Naive thymus-derived CD4-positive, alpha-beta T cell (primary cell): ENCODE results near the gene ANKRD13D. TPM values are rescaled to one million over a fixed set of nuclear protein-coding genes. Genes with fewer than 3 reads are reported as not detected.

Experiments
- ATAC-seq: fragments of 150-1000 bp; cut with Tn5 transposase; 2 replicates; pipeline ENCODE4 v1.10.0; 2021; ENCODE audit warnings: mild to moderate bottlenecking, moderate library complexity
- CTCF ChIA-PET: fragments of 350-600 bp; sonication (Branson Sonifier 250); formaldehyde crosslinking; loops from one replicate; lab custom pipeline; 2021; ENCODE audit warnings: antibody characterized with exemption; lab: Charles Lee
- POLR2A ChIA-PET: fragments of 350-600 bp; sonication (Branson Sonifier 250); formaldehyde crosslinking; loops from one replicate; lab custom pipeline; 2021; ENCODE audit warnings: antibody characterized with exemption, inconsistent platforms; lab: Charles Lee
- DNase-seq, 9 donors: peaks; one replicate each; pipeline versions ENCODE4 v3.0.0 to v3.0.0-alpha.2; 2020 to 2022; ENCODE audit warnings: mixed read lengths in 1 of 9
- H3K27ac ChIP-seq: one replicate; pipeline ENCODE4 v1.7.0; 2013; ENCODE audit warnings: mild to moderate bottlenecking, low read depth, low read length, moderate library complexity
- H3K27me3 ChIP-seq, 2 donors: one replicate each; pipeline ENCODE4 v1.7.0; 2013; ENCODE audit warnings: low read length in 2 of 2, mild to moderate bottlenecking in 2 of 2, moderate library complexity in 2 of 2; ENCODE audit not compliant: control insufficient read depth in 2 of 2, insufficient read depth in 2 of 2
- H3K36me3 ChIP-seq, 3 experiments: 1 replicate in 2 of 3; 2 replicates in 1 of 3; pipeline ENCODE4 v1.7.0; 2013; ENCODE audit warnings: low read length in 3 of 3, mild to moderate bottlenecking in 3 of 3, moderate library complexity in 1 of 3; ENCODE audit not compliant: insufficient read depth in 3 of 3, control insufficient read depth in 2 of 3
- H3K4me1 ChIP-seq, 2 donors: one replicate each; pipeline ENCODE4 v1.7.0; 2013; ENCODE audit warnings: low read length in 2 of 2, mild to moderate bottlenecking in 2 of 2, moderate library complexity in 1 of 2; ENCODE audit not compliant: control insufficient read depth in 2 of 2, insufficient read depth in 2 of 2
- H3K4me3 ChIP-seq: 2 replicates; pipeline ENCODE4 v1.7.0; 2013; ENCODE audit warnings: mild to moderate bottlenecking, low read length
- H3K9me3 ChIP-seq, 3 experiments: 1 replicate in 2 of 3; 2 replicates in 1 of 3; pipeline ENCODE4 v1.7.0; 2013; ENCODE audit warnings: low read length in 3 of 3; ENCODE audit not compliant: control insufficient read depth in 2 of 3
- H3K27ac Mint-ChIP-seq, 9 donors: one replicate each; pipeline ENCODE4 v1.8.0; 2020 to 2022; ENCODE audit warnings: mixed read lengths in 9 of 9, mild to moderate bottlenecking in 8 of 9, moderate library complexity in 5 of 9, inconsistent platforms in 2 of 9
- H3K27me3 Mint-ChIP-seq, 5 donors: one replicate each; pipeline ENCODE4 v1.8.0; 2021 to 2022; ENCODE audit warnings: mixed read lengths in 5 of 5, mild to moderate bottlenecking in 1 of 5
- H3K36me3 Mint-ChIP-seq, 5 donors: one replicate each; pipeline ENCODE4 v1.8.0; 2020 to 2022; ENCODE audit warnings: mixed read lengths in 5 of 5, mild to moderate bottlenecking in 3 of 5, inconsistent platforms in 1 of 5
- H3K4me1 Mint-ChIP-seq, 7 donors: one replicate each; pipeline ENCODE4 v1.8.0; 2020 to 2022; ENCODE audit warnings: mixed read lengths in 7 of 7, mild to moderate bottlenecking in 3 of 7, inconsistent platforms in 1 of 7
- H3K4me3 Mint-ChIP-seq, 10 donors: one replicate each; pipeline ENCODE4 v1.8.0; 2020 to 2022; ENCODE audit warnings: mild to moderate bottlenecking in 10 of 10, mixed read lengths in 10 of 10, moderate library complexity in 6 of 10, inconsistent platforms in 2 of 10
- H3K9me3 Mint-ChIP-seq, 11 donors: one replicate each; pipeline ENCODE4 v1.8.0; 2020 to 2022; ENCODE audit warnings: mixed read lengths in 11 of 11, mild to moderate bottlenecking in 4 of 11, inconsistent platforms in 1 of 11, moderate library complexity in 1 of 11
- intact Hi-C, 2 donors: fragments of 100-400 bp; cut with micrococcal nuclease; formaldehyde crosslinking; loops; one replicate each; pipeline ENCODE4 v1.15.1; 2023
- polyA plus RNA-seq, 2 donors: library from polyadenylated mRNA; unstranded; fragments of 300-500 nt; fragmentation: Illumina TruSeq; gene quantifications; one replicate each; pipeline ENCODE4 v1.2.3, GENCODE V29; 2021
- total RNA-seq, 6 experiments: library from RNA in 5 of 6; stranded (reverse) in 5 of 6; gene quantifications; 1 replicate in 5 of 6; 2 replicates in 1 of 6; pipeline ENCODE4 v1.2.3 and lab custom pipeline; 2021 to 2026

ANKRD13D gene
- total and polyA plus RNA-seq, 7 experiments from 2014 or later = 6.3 to 286 (median 187) TPM

DNA sequence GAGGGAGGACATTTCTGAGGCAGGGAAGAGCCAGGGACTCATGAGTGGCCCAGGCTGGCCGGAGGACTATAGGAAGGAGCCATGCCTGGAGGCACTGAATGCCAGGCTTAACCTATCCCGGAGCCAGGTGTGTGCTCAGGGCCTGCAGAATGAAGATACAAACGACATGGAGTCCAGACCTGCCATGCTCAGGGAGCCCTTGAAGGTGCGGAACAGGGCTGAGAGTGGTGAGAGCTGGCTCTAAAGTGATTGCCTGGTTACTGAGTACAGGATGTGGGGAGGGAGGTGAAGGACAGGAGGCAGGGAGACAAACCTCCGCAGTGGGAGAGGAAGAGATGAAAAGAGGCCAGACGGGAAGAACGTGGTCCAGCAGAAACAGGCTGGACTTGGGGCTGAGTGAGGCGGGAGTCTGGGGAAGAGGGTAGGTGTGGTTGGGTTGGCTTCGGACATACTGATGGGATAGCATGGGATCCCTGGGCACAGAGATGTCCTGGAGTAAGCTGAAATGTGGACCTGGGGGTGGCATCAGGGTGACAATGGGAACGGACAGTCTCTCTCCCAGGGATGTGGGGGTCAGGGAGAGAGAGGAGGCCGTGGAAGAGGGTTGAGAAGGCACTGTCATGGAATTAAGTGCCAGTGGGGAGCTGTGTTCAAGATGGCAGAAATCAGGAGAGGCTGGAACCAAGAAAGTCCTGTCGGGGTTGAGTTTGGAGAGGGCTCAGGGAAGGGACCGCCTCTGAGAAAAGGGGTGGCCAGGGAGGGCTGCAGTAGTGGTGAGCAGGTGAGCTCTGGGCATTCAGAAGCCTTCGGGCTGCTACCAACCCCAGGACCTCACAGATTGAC, 1.5 kb upstream of the ANKRD13D start:
- peak overlapping the region; percentile 76 to 98 (median 85) for H3K4me3 Mint-ChIP-seq
- no peak for ATAC-seq
- H3K27me3 ChIP-seq = no peaks in the 10 kb centered on the region
- ChIA-PET CTCF (interaction anchor here (0.9 to 3.9 kb wide), 10 partner anchors 8 to 65 kb away, joined by 3 to 24 read pairs (median 6); partner anchors contain the start of genes POLD4 and SSH3), POLR2A (interaction anchor here (0.6 to 21.3 kb wide), 15 partner anchors 9 to 1789 kb away, joined by 3 to 729 read pairs (median 9); partner anchors contain the start of genes GRK2, MALAT1, POLD4 and PTPRCAP)
- H3K4me1 ChIP-seq = peaks cover 49 to 51% of the 10 kb centered on the region in 2 donors
- H3K27me3 Mint-ChIP-seq = peaks cover 0 to 2% (median 0%) of the 10 kb centered on the region in 5 donors
- peaks cover 0 to 4% (median 0%) of the 10 kb centered on the region in 11 donors for H3K9me3 Mint-ChIP-seq
- H3K36me3 ChIP-seq = peaks cover 19 to 59% (median 20%) of the 10 kb centered on the region in 3 experiments
- peak in 4 of 9 donors; percentile 55 to 60 (median 58) for DNase-seq
- peak overlapping the region; percentile 95 to 99 (median 97) for H3K27ac Mint-ChIP-seq
- no peaks in the 10 kb centered on the region for H3K9me3 ChIP-seq
- intact Hi-C loops = loop anchor here (1.0 to 5.0 kb wide), 8 partner anchors 10 to 221 kb away; partner anchors contain the start of genes CDK2AP2 (in 1 of the 2), GRK2 (in 1 of the 2) and POLD4 (in 1 of the 2)
- H3K4me3 ChIP-seq = peak overlapping the region; percentile 95
- H3K27ac ChIP-seq = peak overlapping the region; percentile 81
- H3K4me1 Mint-ChIP-seq = peaks cover 21 to 74% (median 51%) of the 10 kb centered on the region in 7 donors
- peaks cover 0 to 31% (median 8%) of the 10 kb centered on the region in 5 donors for H3K36me3 Mint-ChIP-seq

DNA sequence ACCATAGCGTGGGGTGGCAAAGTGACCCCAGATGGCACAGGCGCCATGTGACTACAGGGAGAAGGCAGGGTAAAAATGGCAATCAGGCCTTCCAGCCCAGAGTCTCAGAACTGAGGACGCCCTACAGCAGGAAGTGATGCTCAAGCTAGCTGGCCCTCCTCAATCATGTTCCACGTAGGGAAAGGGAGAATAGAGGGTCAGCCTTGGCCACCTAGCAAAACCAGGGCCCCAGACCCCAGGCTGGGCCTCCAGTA, 978 bp upstream of the ANKRD13D start:
- H3K36me3 Mint-ChIP-seq = peaks cover 0 to 35% (median 14%) of the 10 kb centered on the region in 5 donors
- no peak for ATAC-seq

GRCh38 chr11:67288452-67289225, 464 bp upstream of the ANKRD13D start:
- Histone ChIP-seq H3K4me3 (peak overlapping the region; percentile 95), H3K27ac (peak overlapping the region; percentile 81), H3K4me1 (peaks cover 54 to 60% of the 10 kb centered on the region in 2 donors), H3K27me3 (no peaks in the 10 kb centered on the region), H3K9me3 (no peaks in the 10 kb centered on the region), H3K36me3 (peaks cover 8 to 49% (median 9%) of the 10 kb centered on the region in 3 experiments)
- Mint-ChIP-seq H3K36me3 (peaks cover 0 to 37% (median 15%) of the 10 kb centered on the region in 5 donors), H3K4me1 (peaks cover 29 to 73% (median 57%) of the 10 kb centered on the region in 7 donors), H3K27me3 (peaks cover 0 to 2% (median 0%) of the 10 kb centered on the region in 5 donors), H3K9me3 (peaks cover 0 to 4% (median 0%) of the 10 kb centered on the region in 11 donors), H3K4me3 (peak overlapping the region; percentile 76 to 98 (median 85)), H3K27ac (peak overlapping the region; percentile 95 to 99 (median 97))
- intact Hi-C loops = loop anchor here (1.0 to 5.0 kb wide), 9 partner anchors 11 to 220 kb away; partner anchors contain the start of genes CDK2AP2 (in 1 of the 2), GRK2 (in 1 of the 2), POLD4 (in 1 of the 2) and SSH3 (in 1 of the 2)
- CTCF ChIA-PET = interaction anchor here (0.9 to 3.9 kb wide), 11 partner anchors 9 to 64 kb away, joined by 3 to 24 read pairs (median 7); partner anchors contain the start of genes POLD4 and SSH3
- peak; percentile 84 to 94 (median 91) for DNase-seq
- ATAC-seq = peak; percentile 82
- POLR2A ChIA-PET = interaction anchor here (0.6 to 21.3 kb wide), 18 partner anchors 8 to 1790 kb away, joined by 3 to 729 read pairs (median 7); partner anchors contain the start of genes GRK2, MALAT1, POLD4 and PPP1CA

More for the DNA sequence above, 978 bp upstream of the ANKRD13D start:
- Mint-ChIP-seq H3K4me3 (peak overlapping the region; percentile 76 to 98 (median 85)), H3K27me3 (peaks cover 0 to 2% (median 0%) of the 10 kb centered on the region in 5 donors), H3K4me1 (peaks cover 27 to 74% (median 54%) of the 10 kb centered on the region in 7 donors), H3K9me3 (peaks cover 0 to 4% (median 0%) of the 10 kb centered on the region in 11 donors), H3K27ac (peak overlapping the region; percentile 95 to 99 (median 97))
- no peak for DNase-seq
- Histone ChIP-seq H3K27ac (peak overlapping the region; percentile 81), H3K9me3 (no peaks in the 10 kb centered on the region), H3K4me1 (peaks cover 54 to 57% of the 10 kb centered on the region in 2 donors), H3K4me3 (peak overlapping the region; percentile 95), H3K36me3 (peaks cover 13 to 54% (median 15%) of the 10 kb centered on the region in 3 experiments), H3K27me3 (no peaks in the 10 kb centered on the region)
- intact Hi-C loops = loop anchor here (1.0 to 5.0 kb wide), 8 partner anchors 11 to 221 kb away; partner anchors contain the start of genes CDK2AP2 (in 1 of the 2), GRK2 (in 1 of the 2) and POLD4 (in 1 of the 2)
- ChIA-PET CTCF (interaction anchor here (0.9 to 3.9 kb wide), 9 partner anchors 9 to 65 kb away, joined by 3 to 24 read pairs (median 7); partner anchors contain the start of genes POLD4 and SSH3), POLR2A (interaction anchor here (0.6 to 21.3 kb wide), 16 partner anchors 9 to 1790 kb away, joined by 3 to 729 read pairs (median 8); partner anchors contain the start of genes GRK2, MALAT1, POLD4 and PPP1CA)

DNA sequence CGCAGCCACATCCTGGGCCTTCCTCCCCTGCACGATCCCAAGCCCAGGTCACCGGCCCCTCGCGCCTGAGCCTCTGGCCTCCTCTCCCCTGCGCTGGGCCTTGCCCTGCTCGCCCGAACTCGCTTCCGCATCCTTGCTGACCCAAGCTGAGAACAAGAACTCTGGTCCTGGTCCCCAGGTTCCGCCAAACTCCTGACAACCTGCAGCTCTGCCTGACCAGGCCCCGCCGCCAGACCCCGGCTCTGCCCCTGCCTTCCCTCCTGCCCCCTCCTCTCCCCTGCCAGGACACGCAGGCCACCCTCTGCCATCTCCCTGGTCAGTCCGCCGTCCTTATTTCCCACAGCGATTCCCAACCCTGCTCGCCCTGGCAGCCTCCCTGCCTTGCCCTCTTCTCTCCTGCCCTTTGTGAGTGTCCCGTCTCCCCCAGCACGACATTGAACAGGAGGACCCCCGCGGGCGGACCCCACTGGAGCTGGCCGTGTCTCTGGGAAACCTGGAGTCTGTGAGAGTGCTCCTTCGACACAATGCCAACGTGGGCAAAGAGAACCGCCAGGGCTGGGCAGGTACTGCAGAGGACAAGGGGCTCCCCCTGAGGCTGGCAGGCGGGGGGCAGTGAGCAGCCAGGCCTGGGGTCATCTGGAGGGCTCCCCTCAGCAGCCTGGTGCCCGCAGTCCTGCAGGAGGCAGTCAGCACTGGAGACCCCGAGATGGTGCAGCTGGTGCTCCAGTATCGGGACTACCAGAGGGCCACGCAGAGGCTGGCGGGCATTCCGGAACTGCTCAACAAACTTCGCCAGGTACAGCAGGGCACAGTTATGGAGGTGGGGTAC, 762 bp downstream of the ANKRD13D start:
- Histone ChIP-seq H3K4me3 (peak overlapping the region; percentile 68), H3K27me3 (no peaks in the 10 kb centered on the region), H3K9me3 (no peaks in the 10 kb centered on the region), H3K4me1 (peaks cover 54 to 60% of the 10 kb centered on the region in 2 donors), H3K36me3 (peaks cover 0 to 48% (median 7%) of the 10 kb centered on the region in 3 experiments), H3K27ac (peak overlapping the region; percentile 81)
- peaks cover 0 to 4% (median 0%) of the 10 kb centered on the region in 11 donors for H3K9me3 Mint-ChIP-seq
- peaks cover 29 to 72% (median 57%) of the 10 kb centered on the region in 7 donors for H3K4me1 Mint-ChIP-seq
- peak overlapping the region; percentile 72 to 93 (median 88) for H3K27ac Mint-ChIP-seq
- POLR2A ChIA-PET = interaction anchor here (1.9 to 21.3 kb wide), 7 partner anchors 13 to 56 kb away, joined by 8 to 729 read pairs (median 33); partner anchors contain the start of genes GRK2 and SSH3
- peak overlapping the region; percentile 77 to 96 (median 88) for H3K4me3 Mint-ChIP-seq
- CTCF ChIA-PET = interaction anchor here (0.9 to 3.9 kb wide), 7 partner anchors 14 to 56 kb away, joined by 3 to 24 read pairs (median 4); no protein-coding TSS in a partner anchor
- ATAC-seq (no peak), DNase-seq (no peak)
- intact Hi-C loops = loop anchor here (1.0 to 5.0 kb wide), 4 partner anchors 13 to 219 kb away; partner anchors contain the start of genes CDK2AP2 (in 1 of the 2), GRK2 (in 1 of the 2), POLD4 (in 1 of the 2) and SSH3 (in 1 of the 2)
- H3K27me3 Mint-ChIP-seq = peaks cover 0 to 2% (median 0%) of the 10 kb centered on the region in 5 donors
- H3K36me3 Mint-ChIP-seq = peaks cover 0 to 41% (median 22%) of the 10 kb centered on the region in 5 donors

DNA sequence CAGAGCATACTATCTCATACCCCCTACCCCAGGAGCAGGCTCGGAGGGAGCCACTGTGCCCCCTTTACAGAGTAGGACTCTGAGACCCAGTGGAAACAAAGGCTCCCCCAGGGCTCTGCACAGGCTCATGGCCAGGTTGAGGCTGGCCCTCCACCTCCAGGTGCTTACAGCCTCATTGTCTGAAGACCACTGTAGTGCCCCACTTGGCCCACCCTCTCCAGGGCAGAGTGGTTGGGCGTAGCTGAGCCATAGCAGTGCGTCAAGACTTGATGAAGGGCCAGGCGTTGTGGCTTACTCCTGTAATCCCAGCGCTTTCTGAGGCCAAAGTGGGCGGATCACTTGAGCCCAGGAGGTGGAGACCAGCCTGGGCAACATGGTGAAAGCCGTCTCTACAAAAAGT, 1.7 kb downstream of the ANKRD13D start:
- H3K4me1 Mint-ChIP-seq = peaks cover 29 to 68% (median 53%) of the 10 kb centered on the region in 7 donors
- peak overlapping the region; percentile 81 for H3K27ac ChIP-seq
- H3K9me3 Mint-ChIP-seq = peaks cover 0 to 9% (median 2%) of the 10 kb centered on the region in 11 donors
- H3K4me1 ChIP-seq = peaks cover 49 to 56% of the 10 kb centered on the region in 2 donors
- peaks cover 0 to 48% (median 7%) of the 10 kb centered on the region in 3 experiments for H3K36me3 ChIP-seq
- H3K27ac Mint-ChIP-seq = peak overlapping the region in 7 of 9 donors; percentile 28 to 93 (median 83)
- peaks cover 0 to 48% (median 27%) of the 10 kb centered on the region in 5 donors for H3K36me3 Mint-ChIP-seq
- no peak overlapping the region for H3K4me3 ChIP-seq
- no peak for DNase-seq
- H3K4me3 Mint-ChIP-seq = peak overlapping the region; percentile 29 to 96 (median 88)
- no peak for ATAC-seq
- intact Hi-C loops = no loop called here
- peaks cover 0 to 7% (median 2%) of the 10 kb centered on the region in 3 experiments for H3K9me3 ChIP-seq
- ChIA-PET CTCF (interaction anchor here (0.8 to 1.5 kb wide), 4 partner anchors 18 to 29 kb away, joined by 3 to 5 read pairs (median 4); no protein-coding TSS in a partner anchor), POLR2A (interaction anchor here (1.4 to 21.3 kb wide), 5 partner anchors 8 to 26 kb away, joined by 3 to 729 read pairs (median 18); partner anchors contain the start of genes GRK2 and SSH3)
- peaks cover 0 to 2% (median 0%) of the 10 kb centered on the region in 5 donors for H3K27me3 Mint-ChIP-seq
- H3K27me3 ChIP-seq = no peaks in the 10 kb centered on the region
